GM21447 (cell line): ENCODE results near the gene ZNF536.
"Not testable (repeated sequence)": the region's sequence is repeated elsewhere in the genome, so short reads cannot be mapped to it uniquely, and the experiment has no call there.

Experiments used
- ATAC-seq: cut with Tn5 transposase; IDR thresholded peaks from one replicate; pipeline ENCODE4 v1.9.1; 2021; ENCODE audit not compliant: unreplicated experiment

The ZNF536 gene

GRCh38 chr19:30411714-30412113 is 39.5 kb downstream of the ZNF536 start:
- ATAC-seq, result no peak

GRCh38 chr19:30416375-30416774 is 44.2 kb downstream of the ZNF536 start:
- ATAC-seq, result no peak

- ATAC-seq, result not testable (repeated sequence)
These were observed 45.0 kb downstream of the ZNF536 start for GRCh38 chr19:30417166-30417565.

GRCh38 chr19:30419568-30420180 is 47.5 kb downstream of the ZNF536 start:
- ATAC-seq, result no peak

GRCh38 chr19:30420316-30420715 is 48.1 kb downstream of the ZNF536 start:
- no peak for ATAC-seq

- ATAC-seq, result no peak
These were observed 48.7 kb downstream of the ZNF536 start for GRCh38 chr19:30420881-30421280.

GRCh38 chr19:30421571-30421970 is 49.4 kb downstream of the ZNF536 start:
- no peak for ATAC-seq

- ATAC-seq, result no peak
These were observed 51.3 kb downstream of the ZNF536 start for GRCh38 chr19:30423481-30423880.

GRCh38 chr19:30425885-30426838 is 54.0 kb downstream of the ZNF536 start:
- ATAC-seq, result no peak

- no peak for ATAC-seq
These were observed 54.7 kb downstream of the ZNF536 start for GRCh38 chr19:30426864-30427263.

GRCh38 chr19:30428092-30428680 is 56.0 kb downstream of the ZNF536 start:
- ATAC-seq, result no peak

GRCh38 chr19:30428844-30429243 is 56.7 kb downstream of the ZNF536 start:
- ATAC-seq, result no peak

- ATAC-seq, result no peak
These were observed 58.1 kb downstream of the ZNF536 start for GRCh38 chr19:30430206-30430734.

- no peak for ATAC-seq
These were observed 59.4 kb downstream of the ZNF536 start for GRCh38 chr19:30431591-30431990.

- ATAC-seq, result no peak
These were observed 62.8 kb downstream of the ZNF536 start for GRCh38 chr19:30434797-30435594.

GRCh38 chr19:30437869-30438268 is 65.7 kb downstream of the ZNF536 start:
- no peak for ATAC-seq

GRCh38 chr19:30439310-30439709 is 67.1 kb downstream of the ZNF536 start:
- ATAC-seq, result no peak

GRCh38 chr19:30441011-30441410 is 68.8 kb downstream of the ZNF536 start:
- ATAC-seq, result no peak

- ATAC-seq, result no peak
These were observed 70.5 kb downstream of the ZNF536 start for GRCh38 chr19:30442674-30443073.

GRCh38 chr19:30443531-30444252 is 71.5 kb downstream of the ZNF536 start:
- ATAC-seq, result no peak
